HepG2 (cell line): ENCODE data around the gene MTFR1L. TPM values are rescaled to one million over a fixed set of nuclear protein-coding genes. Genes with fewer than 3 reads are reported as not detected.

Experiments used
- ATRX ChIP-seq: sonication (generic); formaldehyde crosslinking; IDR thresholded peaks from 2 replicates; pipeline ENCODE4 v1.4.0; 2020; ENCODE audit warnings: missing genetic modification reagents, borderline replicate concordance
- CREB1 ChIP-seq, 2 experiments: fragments of 450-650 bp in 1 of 2; IDR thresholded peaks; 2 replicates each; pipeline ENCODE4 v1.6.1; 2016 to 2017; ENCODE audit warnings: control low read depth in 1 of 2, mild to moderate bottlenecking in 1 of 2, missing compliant biosample characterization in 1 of 2, missing genetic modification characterization in 1 of 2
- CREM ChIP-seq, 2 experiments: sonication (generic) in 1 of 2; formaldehyde crosslinking in 1 of 2; IDR thresholded peaks; 2 replicates each; pipeline versions ENCODE4 v1.4.0 to v1.6.1; 2016 to 2020; ENCODE audit warnings: antibody characterized with exemption in 1 of 2, mild to moderate bottlenecking in 1 of 2, missing genetic modification reagents in 1 of 2
- E2F1 ChIP-seq: sonication (generic); formaldehyde crosslinking; IDR thresholded peaks from 2 replicates; pipeline ENCODE4 v1.5.0; 2020; ENCODE audit warnings: missing genetic modification reagents
- EHMT2 ChIP-seq: fragments of 200-600 bp; sonication (generic); IDR thresholded peaks from 2 replicates; pipeline ENCODE4 v1.7.0; 2017; ENCODE audit warnings: antibody characterized with exemption, low read depth, low read length, borderline replicate concordance
- IRX3 ChIP-seq: sonication (generic); formaldehyde crosslinking; IDR thresholded peaks from 2 replicates; pipeline ENCODE4 v1.8.1; 2023; ENCODE audit warnings: mild to moderate bottlenecking, low read depth, missing genetic modification reagents, borderline replicate concordance
- KDM5A ChIP-seq: fragments of 200-600 bp; sonication (generic); IDR thresholded peaks from 2 replicates; pipeline ENCODE4 v1.7.0; 2018; ENCODE audit warnings: antibody characterized with exemption, mild to moderate bottlenecking, low read length, borderline replicate concordance
- KLF12 ChIP-seq: sonication (generic); formaldehyde crosslinking; IDR thresholded peaks from 2 replicates; pipeline ENCODE4 v1.4.0; 2020; ENCODE audit warnings: missing genetic modification reagents, borderline replicate concordance
- MATR3 ChIP-seq: sonication (generic); formaldehyde crosslinking; IDR thresholded peaks from 2 replicates; pipeline ENCODE4 v1.4.0; 2020; ENCODE audit warnings: missing genetic modification reagents
- NRL ChIP-seq: sonication (generic); formaldehyde crosslinking; IDR thresholded peaks from 2 replicates; pipeline ENCODE4 v1.5.0; 2020; ENCODE audit warnings: missing genetic modification reagents, mild to moderate bottlenecking, moderate library complexity, borderline replicate concordance
- PAX8 ChIP-seq: sonication (generic); formaldehyde crosslinking; IDR thresholded peaks from 2 replicates; pipeline ENCODE4 v1.8.0; 2022; ENCODE audit warnings: mild to moderate bottlenecking, missing genetic modification reagents, borderline replicate concordance
- RORA ChIP-seq: sonication (generic); formaldehyde crosslinking; IDR thresholded peaks from 2 replicates; pipeline ENCODE4 v1.5.0; 2020; ENCODE audit warnings: mild to moderate bottlenecking, missing genetic modification reagents, moderate library complexity
- WIZ ChIP-seq: sonication (generic); formaldehyde crosslinking; IDR thresholded peaks from 2 replicates; pipeline ENCODE4 v1.5.1; 2020; ENCODE audit warnings: mild to moderate bottlenecking, missing genetic modification reagents
- ZNF430 ChIP-seq: sonication (generic); formaldehyde crosslinking; IDR thresholded peaks from 2 replicates; pipeline ENCODE4 v1.9.0; 2021; ENCODE audit warnings: mild to moderate bottlenecking, missing genetic modification reagents
- ZNF567 ChIP-seq: sonication (generic); formaldehyde crosslinking; IDR thresholded peaks from 2 replicates; pipeline ENCODE4 v1.8.1; 2023; ENCODE audit warnings: mild to moderate bottlenecking, missing genetic modification reagents, borderline replicate concordance
- ZNF883 ChIP-seq: sonication (generic); formaldehyde crosslinking; IDR thresholded peaks from 2 replicates; pipeline ENCODE4 v1.5.1; 2020; ENCODE audit warnings: mild to moderate bottlenecking, missing genetic modification reagents; ENCODE audit errors: not compliant biosample characterization
- polyA plus RNA-seq, 8 experiments: library from polyadenylated mRNA; depleted of rRNA in 3 of 8; stranded (reverse) in 7 of 8; unstranded in 1 of 8; fragments of >200 nt; fragmentation: Illumina TruSeq in 4 of 8; extraction: Trizol in 4 of 8; gene quantifications; 2 replicates each; pipeline versions ENCODE4 v1.2.1 to v1.2.3, GENCODE V29; 2011 to 2016; ENCODE audit warnings: low read depth in 4 of 8, missing spikeins in 1 of 8, mixed read lengths in 1 of 8; ENCODE audit not compliant: insufficient read depth in 1 of 8
- total RNA-seq, 5 experiments: library from RNA; depleted of rRNA; stranded (reverse); fragments of >200 nt; fragmentation: Illumina TruSeq; extraction: Trizol; gene quantifications; 2 replicates each; pipeline ENCODE4 v1.2.3, GENCODE V29; 2016; ENCODE audit warnings: low read depth in 1 of 5
- TF ChIP-seq, protein P1 (sequence below): sonication (generic); formaldehyde crosslinking; IDR thresholded peaks from 2 replicates; pipeline ENCODE4 v1.5.1; 2020; ENCODE audit warnings: mild to moderate bottlenecking, missing genetic modification reagents, borderline replicate concordance
- TF ChIP-seq, protein P2 (sequence below): sonication (generic); formaldehyde crosslinking; conservative IDR thresholded peaks from 2 replicates; pipeline ENCODE4 v1.8.0; 2022; ENCODE audit warnings: missing genetic modification reagents

The MTFR1L gene
- total and polyA plus RNA-seq, 2 of the 13 experiments (the other 11 are each of a cell fraction or from before 2014, with no cell fraction given) = 38.0 to 55.7 TPM

DNA sequence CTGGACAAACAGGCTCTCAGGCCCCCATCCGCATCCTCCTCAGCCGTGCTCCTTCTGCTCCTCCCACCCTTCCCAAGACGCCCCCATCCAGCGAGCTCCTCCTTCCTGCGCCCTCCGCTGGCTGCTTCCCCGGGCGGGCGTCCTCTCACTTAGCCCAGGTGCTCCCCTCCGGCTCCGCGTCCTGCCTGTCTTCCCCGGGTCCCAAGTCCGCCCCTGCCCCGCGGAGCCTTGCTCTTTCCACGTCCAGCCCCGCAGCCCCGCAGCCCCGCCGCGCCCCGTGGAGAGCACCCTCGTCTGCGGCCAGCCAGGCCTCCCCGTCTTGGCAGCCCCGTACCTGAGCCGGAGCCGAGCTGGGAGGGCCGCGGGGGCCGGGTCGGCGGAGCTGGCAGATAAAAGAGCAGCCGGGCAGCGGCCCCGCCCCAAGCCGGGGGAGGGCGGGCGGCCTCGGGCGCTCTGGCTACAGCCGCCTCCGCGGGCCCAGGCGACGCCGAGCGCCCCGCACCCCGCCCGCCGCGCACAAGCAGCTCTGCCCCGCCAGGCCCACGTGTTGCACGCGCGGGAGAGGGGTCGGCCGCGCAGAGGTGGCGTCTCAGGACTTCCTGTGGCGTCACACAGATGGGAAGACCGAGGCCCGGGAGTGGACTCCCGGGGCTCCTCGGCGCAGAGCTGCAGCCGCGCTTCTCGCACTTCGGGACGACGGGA lies 55.6 kb downstream of the MTFR1L start, which contains the start of gene PAQR7 (continued):
- TF ChIP-seq KDM5A (no peak; the same call in 1 of the 2 replicates), MATR3 (no peak), E2F1 (CRISPR knock-in tag) (peak; percentile 55; the same call in 1 of the 2 replicates), CREB1 (IDR thresholded peaks at IDR 0.05) (no peak), CREB1 (CRISPR knock-in tag; IDR thresholded peaks at IDR 0.05) (0 out of 2 replicates have a peak, but pooled peaks have one; percentile 39), RORA (CRISPR knock-in tag) (no peak), ATRX (CRISPR knock-in tag) (no peak), NRL (no peak), CREM (IDR thresholded peaks at IDR 0.05) (no peak), CREM (CRISPR knock-in tag; IDR thresholded peaks at IDR 0.05) (no peak), IRX3 (peak; percentile 93), KLF12 (CRISPR knock-in tag) (peak; percentile 83), ZNF567 (no peak), ZNF883 (CRISPR knock-in tag) (peak; percentile 86), WIZ (CRISPR knock-in tag) (no peak), ZNF430 (peak; percentile 87), PAX8 (CRISPR knock-in tag) (peak; percentile 97), EHMT2 (no peak)
- TF ChIP-seq, protein P1, sequence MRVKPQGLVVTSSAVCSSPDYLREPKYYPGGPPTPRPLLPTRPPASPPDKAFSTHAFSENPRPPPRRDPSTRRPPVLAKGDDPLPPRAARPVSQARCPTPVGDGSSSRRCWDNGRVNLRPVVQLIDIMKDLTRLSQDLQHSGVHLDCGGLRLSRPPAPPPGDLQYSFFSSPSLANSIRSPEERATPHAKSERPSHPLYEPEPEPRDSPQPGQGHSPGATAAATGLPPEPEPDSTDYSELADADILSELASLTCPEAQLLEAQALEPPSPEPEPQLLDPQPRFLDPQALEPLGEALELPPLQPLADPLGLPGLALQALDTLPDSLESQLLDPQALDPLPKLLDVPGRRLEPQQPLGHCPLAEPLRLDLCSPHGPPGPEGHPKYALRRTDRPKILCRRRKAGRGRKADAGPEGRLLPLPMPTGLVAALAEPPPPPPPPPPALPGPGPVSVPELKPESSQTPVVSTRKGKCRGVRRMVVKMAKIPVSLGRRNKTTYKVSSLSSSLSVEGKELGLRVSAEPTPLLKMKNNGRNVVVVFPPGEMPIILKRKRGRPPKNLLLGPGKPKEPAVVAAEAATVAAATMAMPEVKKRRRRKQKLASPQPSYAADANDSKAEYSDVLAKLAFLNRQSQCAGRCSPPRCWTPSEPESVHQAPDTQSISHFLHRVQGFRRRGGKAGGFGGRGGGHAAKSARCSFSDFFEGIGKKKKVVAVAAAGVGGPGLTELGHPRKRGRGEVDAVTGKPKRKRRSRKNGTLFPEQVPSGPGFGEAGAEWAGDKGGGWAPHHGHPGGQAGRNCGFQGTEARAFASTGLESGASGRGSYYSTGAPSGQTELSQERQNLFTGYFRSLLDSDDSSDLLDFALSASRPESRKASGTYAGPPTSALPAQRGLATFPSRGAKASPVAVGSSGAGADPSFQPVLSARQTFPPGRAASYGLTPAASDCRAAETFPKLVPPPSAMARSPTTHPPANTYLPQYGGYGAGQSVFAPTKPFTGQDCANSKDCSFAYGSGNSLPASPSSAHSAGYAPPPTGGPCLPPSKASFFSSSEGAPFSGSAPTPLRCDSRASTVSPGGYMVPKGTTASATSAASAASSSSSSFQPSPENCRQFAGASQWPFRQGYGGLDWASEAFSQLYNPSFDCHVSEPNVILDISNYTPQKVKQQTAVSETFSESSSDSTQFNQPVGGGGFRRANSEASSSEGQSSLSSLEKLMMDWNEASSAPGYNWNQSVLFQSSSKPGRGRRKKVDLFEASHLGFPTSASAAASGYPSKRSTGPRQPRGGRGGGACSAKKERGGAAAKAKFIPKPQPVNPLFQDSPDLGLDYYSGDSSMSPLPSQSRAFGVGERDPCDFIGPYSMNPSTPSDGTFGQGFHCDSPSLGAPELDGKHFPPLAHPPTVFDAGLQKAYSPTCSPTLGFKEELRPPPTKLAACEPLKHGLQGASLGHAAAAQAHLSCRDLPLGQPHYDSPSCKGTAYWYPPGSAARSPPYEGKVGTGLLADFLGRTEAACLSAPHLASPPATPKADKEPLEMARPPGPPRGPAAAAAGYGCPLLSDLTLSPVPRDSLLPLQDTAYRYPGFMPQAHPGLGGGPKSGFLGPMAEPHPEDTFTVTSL (CRISPR knock-in tag) = no peak
- TF ChIP-seq, protein P2, sequence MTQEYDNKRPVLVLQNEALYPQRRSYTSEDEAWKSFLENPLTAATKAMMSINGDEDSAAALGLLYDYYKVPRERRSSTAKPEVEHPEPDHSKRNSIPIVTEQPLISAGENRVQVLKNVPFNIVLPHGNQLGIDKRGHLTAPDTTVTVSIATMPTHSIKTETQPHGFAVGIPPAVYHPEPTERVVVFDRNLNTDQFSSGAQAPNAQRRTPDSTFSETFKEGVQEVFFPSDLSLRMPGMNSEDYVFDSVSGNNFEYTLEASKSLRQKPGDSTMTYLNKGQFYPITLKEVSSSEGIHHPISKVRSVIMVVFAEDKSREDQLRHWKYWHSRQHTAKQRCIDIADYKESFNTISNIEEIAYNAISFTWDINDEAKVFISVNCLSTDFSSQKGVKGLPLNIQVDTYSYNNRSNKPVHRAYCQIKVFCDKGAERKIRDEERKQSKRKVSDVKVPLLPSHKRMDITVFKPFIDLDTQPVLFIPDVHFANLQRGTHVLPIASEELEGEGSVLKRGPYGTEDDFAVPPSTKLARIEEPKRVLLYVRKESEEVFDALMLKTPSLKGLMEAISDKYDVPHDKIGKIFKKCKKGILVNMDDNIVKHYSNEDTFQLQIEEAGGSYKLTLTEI (CRISPR knock-in tag) = no peak
